A549 (cell line): Measurements from ENCODE around the gene CTBP2. TPM values are rescaled to one million over a fixed set of nuclear protein-coding genes. Genes with fewer than 3 reads are reported as not detected.

Source experiments
- ATAC-seq, 2 experiments: fragments of 200-7000 bp in 1 of 2; fragments of >200 bp in 1 of 2; cut with Nextera tagmentation in 1 of 2; cut with Tn5 transposase in 1 of 2; 3 replicates each; pipeline versions ENCODE4 v1.8.0 to v1.9.1; 2018 to 2020; ENCODE audit warnings: mild to moderate bottlenecking in 1 of 2, moderate library complexity in 1 of 2
- CTCF ChIA-PET: fragments of 300-600 bp; sonication (Branson Sonifier 250); formaldehyde crosslinking; extraction: SDS; loops from one replicate; lab custom pipeline; 2021; ENCODE audit warnings: antibody characterized with exemption, inconsistent platforms; lab: Yijun Ruan, JAX
- POLR2A ChIA-PET: fragments of 350-600 bp; formaldehyde crosslinking; extraction: SDS; loops from one replicate; lab custom pipeline; 2021; ENCODE audit warnings: antibody characterized with exemption, inconsistent platforms; lab: Yijun Ruan, JAX
- DNase-seq, 2 experiments: peaks; one replicate each; pipeline versions ENCODE4 v3.0.0 to v3.0.0-alpha.2; 2011 to 2016; ENCODE audit warnings: low read depth in 1 of 2, low spot score in 1 of 2
- FAIRE-seq: peaks from 2 replicates; lab custom pipeline; 2011; peaks lifted over from hg19 to GRCh38; lab: Jason Lieb, UNC
- H3K27ac ChIP-seq, 2 experiments: fragments of >200 bp; sonication (Bioruptor Twin); formaldehyde crosslinking; 3 replicates each; pipeline ENCODE4 v1.5.1; 2016 to 2017
- H3K4me1 ChIP-seq: fragments of >200 bp; sonication (Bioruptor Twin); formaldehyde crosslinking; 3 replicates; pipeline ENCODE4 v1.6.1; 2016
- H3K4me2 ChIP-seq: fragments of >200 bp; sonication (Bioruptor Twin); formaldehyde crosslinking; 3 replicates; pipeline ENCODE4 v1.6.1; 2016
- H3K4me3 ChIP-seq: fragments of >200 bp; sonication (Bioruptor Twin); formaldehyde crosslinking; 3 replicates; pipeline ENCODE4 v1.5.1; 2016
- H3K9me3 ChIP-seq: fragments of >200 bp; sonication (Bioruptor Twin); formaldehyde crosslinking; 3 replicates; pipeline ENCODE4 v1.6.1; 2016
- BHLHE40 ChIP-seq: IDR thresholded peaks from 2 replicates; pipeline ENCODE4 v1.6.1; 2012; ENCODE audit warnings: low read depth, low read length, inconsistent platforms
- CBX2 ChIP-seq: fragments of 200-600 bp; sonication (generic); IDR thresholded peaks from 2 replicates; pipeline ENCODE4 v1.6.1; 2016; ENCODE audit warnings: low read depth, mild to moderate bottlenecking, borderline replicate concordance
- CBX8 ChIP-seq: fragments of 200-600 bp; sonication (generic); IDR thresholded peaks from 2 replicates; pipeline ENCODE4 v1.6.1; 2016
- CTCF ChIP-seq: fragments of >200 bp; sonication (Bioruptor Twin); formaldehyde crosslinking; IDR thresholded peaks from 3 replicates; pipeline ENCODE4 v1.5.1; 2016
- EHMT2 ChIP-seq: fragments of 200-600 bp; sonication (generic); IDR thresholded peaks from 2 replicates; pipeline ENCODE4 v1.6.1; 2016; ENCODE audit warnings: antibody characterized with exemption, low read depth, mild to moderate bottlenecking, moderate library complexity
- HDAC2 ChIP-seq: fragments of 200-600 bp; sonication (generic); IDR thresholded peaks from 2 replicates; pipeline ENCODE4 v1.6.1; 2016
- HES2 ChIP-seq: fragments of >200 bp; sonication (Bioruptor Twin); formaldehyde crosslinking; IDR thresholded peaks from 2 replicates; pipeline ENCODE4 v1.6.1; 2016
- HOXB5 ChIP-seq: fragments of 250-450 bp; sonication (Bioruptor Pico); IDR thresholded peaks from 2 replicates; pipeline ENCODE4 v1.5.0; 2020; ENCODE audit warnings: mild to moderate bottlenecking, moderate library complexity
- JUN ChIP-seq, 2 experiments: fragments of >200 bp; sonication (Bioruptor Twin); formaldehyde crosslinking; IDR thresholded peaks; 2 replicates in 1 of 2; 3 replicates in 1 of 2; pipeline ENCODE4 v1.6.1; 2016 to 2017
- MAZ ChIP-seq: fragments of 150-350 bp; IDR thresholded peaks from 2 replicates; pipeline ENCODE4 v1.6.1; 2014; ENCODE audit warnings: antibody characterized with exemption, low read depth, low read length, borderline replicate concordance
- NPAS2 ChIP-seq: fragments of 250-450 bp; sonication (Bioruptor Pico); IDR thresholded peaks from 2 replicates; pipeline ENCODE4 v1.8.0; 2022; ENCODE audit warnings: mild to moderate bottlenecking, moderate library complexity, borderline replicate concordance
- POLR2AphosphoS2 ChIP-seq: conservative IDR thresholded peaks from 2 replicates; pipeline ENCODE4 v1.6.1; 2012; ENCODE audit warnings: low read length, improper control_type of control experiment, inconsistent platforms
- RAD21 ChIP-seq, 2 experiments: fragments of >200 bp in 1 of 2; sonication (Bioruptor Twin) in 1 of 2; formaldehyde crosslinking in 1 of 2; IDR thresholded peaks in 1 of 2; conservative IDR thresholded peaks in 1 of 2; 2 replicates in 1 of 2; 3 replicates in 1 of 2; pipeline ENCODE4 v1.6.1; 2012 to 2018; ENCODE audit warnings: inconsistent platforms in 1 of 2
- RARB ChIP-seq: fragments of 250-450 bp; sonication (Bioruptor Pico); IDR thresholded peaks from 2 replicates; pipeline ENCODE4 v1.8.0; 2021; ENCODE audit warnings: mild to moderate bottlenecking, moderate library complexity
- RCOR1 ChIP-seq: fragments of 150-350 bp; IDR thresholded peaks from 2 replicates; pipeline ENCODE4 v1.6.1; 2014; ENCODE audit warnings: antibody characterized with exemption, low read length, low read depth
- TFCP2L1 ChIP-seq: fragments of 250-450 bp; sonication (Bioruptor Pico); IDR thresholded peaks from 2 replicates; pipeline ENCODE4 v1.5.0; 2021; ENCODE audit warnings: mild to moderate bottlenecking
- ZFP36 ChIP-seq: fragments of 450-650 bp; IDR thresholded peaks from 2 replicates; pipeline ENCODE4 v1.6.1; 2014; ENCODE audit warnings: borderline replicate concordance; ENCODE audit not compliant: partially characterized antibody
- WGBS: methylation state at CpG from one replicate; pipeline ENCODE4 v1.1.6; 2017; ENCODE audit errors: missing lambda C conversion rate; 5-methylcytosine and 5-hydroxymethylcytosine counted together
- polyA plus RNA-seq, 4 experiments: library from polyadenylated mRNA; depleted of rRNA in 3 of 4; stranded (reverse); fragments of >200 nt; fragmentation: RNase III in 1 of 4; extraction: RNeasy Plus Mini Kit Qiagen cat#74134 plus additional on column Dnase treatment in 1 of 4; gene quantifications; 2 replicates in 3 of 4; 3 replicates in 1 of 4; pipeline ENCODE4 v1.2.3, GENCODE V29; 2011 to 2017
- TF ChIP-seq, protein P1 (sequence below): fragments of 450-650 bp; IDR thresholded peaks from 2 replicates; pipeline ENCODE4 v1.6.1; 2014; ENCODE audit warnings: antibody characterized with exemption
- TF ChIP-seq, protein P2 (sequence below): IDR thresholded peaks from 2 replicates; pipeline ENCODE4 v1.6.1; 2012
- TF ChIP-seq, protein P3 (sequence below): fragments of >200 bp; sonication (Bioruptor Twin); formaldehyde crosslinking; IDR thresholded peaks from 3 replicates; pipeline ENCODE4 v1.6.1; 2016

Gene CTBP2
- polyA plus RNA-seq, 2 of the 4 experiments (the other 2 are of a cell fraction) = 74.9 to 78.9 TPM

- H3K4me1 ChIP-seq = no peaks in the 10 kb centered on the region
- no peak overlapping the region for H3K27ac ChIP-seq
- H3K4me2 ChIP-seq = no peak overlapping the region
- POLR2A ChIA-PET = no interaction called here
- WGBS = 93% methylated on average over 36 of the region's 36 CpGs
- no peaks in the 10 kb centered on the region for H3K9me3 ChIP-seq
- DNase-seq = no peak
- CTCF ChIA-PET = interaction anchor here (1.1 kb wide), 1 partner anchor 14 kb away, joined by 3 read pairs; no protein-coding TSS in a partner anchor
- no peak overlapping the region for H3K4me3 ChIP-seq
- no peak for ATAC-seq
- TF ChIP-seq, protein P1, sequence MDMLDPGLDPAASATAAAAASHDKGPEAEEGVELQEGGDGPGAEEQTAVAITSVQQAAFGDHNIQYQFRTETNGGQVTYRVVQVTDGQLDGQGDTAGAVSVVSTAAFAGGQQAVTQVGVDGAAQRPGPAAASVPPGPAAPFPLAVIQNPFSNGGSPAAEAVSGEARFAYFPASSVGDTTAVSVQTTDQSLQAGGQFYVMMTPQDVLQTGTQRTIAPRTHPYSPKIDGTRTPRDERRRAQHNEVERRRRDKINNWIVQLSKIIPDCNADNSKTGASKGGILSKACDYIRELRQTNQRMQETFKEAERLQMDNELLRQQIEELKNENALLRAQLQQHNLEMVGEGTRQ = no peak
- TF ChIP-seq RAD21 (conservative IDR thresholded peaks at IDR 0.05 in 1 of 2, IDR thresholded peaks at IDR 0.05 in 1 of 2) (no peak), TFCP2L1 (no peak), CBX2 (no peak), MAZ (no peak), HES2 (no peak), CTCF (no peak), HOXB5 (CRISPR knock-in tag) (no peak), RCOR1 (no peak), NPAS2 (CRISPR knock-in tag) (no peak), POLR2AphosphoS2 (no peak), RARB (CRISPR knock-in tag) (no peak), ZFP36 (no peak), HDAC2 (no peak), EHMT2 (no peak), JUN (IDR thresholded peaks at IDR 0.05) (no peak), BHLHE40 (no peak), CBX8 (no peak)
- TF ChIP-seq, protein P2, sequence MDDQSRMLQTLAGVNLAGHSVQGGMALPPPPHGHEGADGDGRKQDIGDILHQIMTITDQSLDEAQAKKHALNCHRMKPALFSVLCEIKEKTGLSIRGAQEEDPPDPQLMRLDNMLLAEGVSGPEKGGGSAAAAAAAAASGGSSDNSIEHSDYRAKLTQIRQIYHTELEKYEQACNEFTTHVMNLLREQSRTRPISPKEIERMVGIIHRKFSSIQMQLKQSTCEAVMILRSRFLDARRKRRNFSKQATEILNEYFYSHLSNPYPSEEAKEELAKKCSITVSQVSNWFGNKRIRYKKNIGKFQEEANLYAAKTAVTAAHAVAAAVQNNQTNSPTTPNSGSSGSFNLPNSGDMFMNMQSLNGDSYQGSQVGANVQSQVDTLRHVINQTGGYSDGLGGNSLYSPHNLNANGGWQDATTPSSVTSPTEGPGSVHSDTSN = no peak
- TF ChIP-seq, protein P3, sequence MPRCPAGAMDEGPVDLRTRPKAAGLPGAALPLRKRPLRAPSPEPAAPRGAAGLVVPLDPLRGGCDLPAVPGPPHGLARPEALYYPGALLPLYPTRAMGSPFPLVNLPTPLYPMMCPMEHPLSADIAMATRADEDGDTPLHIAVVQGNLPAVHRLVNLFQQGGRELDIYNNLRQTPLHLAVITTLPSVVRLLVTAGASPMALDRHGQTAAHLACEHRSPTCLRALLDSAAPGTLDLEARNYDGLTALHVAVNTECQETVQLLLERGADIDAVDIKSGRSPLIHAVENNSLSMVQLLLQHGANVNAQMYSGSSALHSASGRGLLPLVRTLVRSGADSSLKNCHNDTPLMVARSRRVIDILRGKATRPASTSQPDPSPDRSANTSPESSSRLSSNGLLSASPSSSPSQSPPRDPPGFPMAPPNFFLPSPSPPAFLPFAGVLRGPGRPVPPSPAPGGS = no peak
- FAIRE-seq = no peak
These were observed 154.8 kb downstream of the CTBP2 start for GRCh38 chr10:125005312-125006187.
